Fibroblast of lung (primary cell): ENCODE results near the gene ANKRD65. TPM values are rescaled to one million over a fixed set of nuclear protein-coding genes. Genes with fewer than 3 reads are reported as not detected.
"Not testable (repeated sequence)": the region's sequence is repeated elsewhere in the genome, so short reads cannot be mapped to it uniquely, and the experiment has no call there.

Source experiments
- DNase-seq, 2 donors: peaks; one replicate each; pipeline versions ENCODE4 v3.0.0 to v3.0.0-alpha.2; 2010; ENCODE audit warnings: low read depth in 2 of 2
- H2AFZ ChIP-seq: 2 replicates; pipeline ENCODE4 v1.5.1; 2012; ENCODE audit warnings: low read length, control low read depth, inconsistent platforms
- H3K27ac ChIP-seq: 2 replicates; pipeline ENCODE4 v1.5.1; 2011; ENCODE audit warnings: low read length, control low read depth; ENCODE audit not compliant: insufficient read depth
- H3K27me3 ChIP-seq: 2 replicates; pipeline ENCODE4 v1.5.1; 2011; ENCODE audit warnings: mild to moderate bottlenecking, low read length; ENCODE audit not compliant: control insufficient read depth, insufficient read depth
- H3K36me3 ChIP-seq: 2 replicates; pipeline ENCODE4 v1.5.1; 2011; ENCODE audit warnings: low read length; ENCODE audit not compliant: control insufficient read depth, insufficient read depth
- H3K4me1 ChIP-seq: 2 replicates; pipeline ENCODE4 v1.5.1; 2011; ENCODE audit warnings: low read length; ENCODE audit not compliant: control insufficient read depth, insufficient read depth; ENCODE audit errors: extremely low read depth
- H3K4me2 ChIP-seq: 2 replicates; pipeline ENCODE4 v1.5.1; 2011; ENCODE audit warnings: low read length, control low read depth; ENCODE audit not compliant: insufficient read depth; ENCODE audit errors: extremely low read depth
- H3K4me3 ChIP-seq, 4 experiments: fragments of 200-600 bp in 1 of 4; sonication (generic) in 1 of 4; replicated peaks in 1 of 4; 2 replicates each; pipeline ENCODE4 v1.5.1; 2011 to 2016; ENCODE audit warnings: low read length in 4 of 4, low read depth in 3 of 4, mild to moderate bottlenecking in 3 of 4, control low read depth in 2 of 4, inconsistent platforms in 1 of 4, mixed read lengths in 1 of 4; ENCODE audit not compliant: insufficient read depth in 1 of 4; ENCODE audit errors: control extremely low read depth in 1 of 4
- H3K79me2 ChIP-seq: 2 replicates; pipeline ENCODE4 v1.5.1; 2012; ENCODE audit warnings: mild to moderate bottlenecking, low read length, inconsistent platforms; ENCODE audit not compliant: control insufficient read depth, insufficient read depth
- H3K9ac ChIP-seq: 2 replicates; pipeline ENCODE4 v1.5.1; 2011; ENCODE audit warnings: mild to moderate bottlenecking, low read length, control low read depth; ENCODE audit not compliant: insufficient read depth
- H3K9me3 ChIP-seq: 2 replicates; pipeline ENCODE4 v1.5.1; 2012; ENCODE audit warnings: low read depth, low read length; ENCODE audit not compliant: control insufficient read depth, insufficient read depth
- H4K20me1 ChIP-seq: 2 replicates; pipeline ENCODE4 v1.5.1; 2011; ENCODE audit warnings: low read length; ENCODE audit not compliant: control insufficient read depth, insufficient read depth; ENCODE audit errors: extremely low read depth
- EZH2 ChIP-seq: IDR thresholded peaks from 2 replicates; pipeline ENCODE4 v1.5.1; 2012; ENCODE audit warnings: low read length, control low read depth, mild to moderate bottlenecking; ENCODE audit errors: missing control alignments
- polyA plus RNA-seq, 2 donors: library from polyadenylated mRNA; depleted of rRNA in 1 of 2; stranded (reverse) in 1 of 2; unstranded in 1 of 2; fragments of >200 nt; gene quantifications; 2 replicates each; pipeline ENCODE4 v1.2.1, GENCODE V29; 2011 to 2012; ENCODE audit warnings: missing spikeins in 1 of 2
- total RNA-seq: library from RNA; depleted of rRNA; stranded (reverse); fragments of >200 nt; gene quantifications from 2 replicates; pipeline ENCODE4 v1.2.1, GENCODE V29; 2014
- TF ChIP-seq, protein P1 (sequence below), 2 donors: IDR thresholded peaks in 1 of 2; conservative IDR thresholded peaks in 1 of 2; 1 replicate in 1 of 2; 2 replicates in 1 of 2; pipeline ENCODE4 v1.5.1; 2011 to 2012; ENCODE audit warnings: low read length in 2 of 2, control low read depth in 1 of 2, inconsistent platforms in 1 of 2, low read depth in 1 of 2, mild to moderate bottlenecking in 1 of 2

ANKRD65 gene
- total and polyA plus RNA-seq, 2 donors (not counting 1 experiment from before 2014, with no cell fraction given) = 0.84 to 2.0 TPM

DNA sequence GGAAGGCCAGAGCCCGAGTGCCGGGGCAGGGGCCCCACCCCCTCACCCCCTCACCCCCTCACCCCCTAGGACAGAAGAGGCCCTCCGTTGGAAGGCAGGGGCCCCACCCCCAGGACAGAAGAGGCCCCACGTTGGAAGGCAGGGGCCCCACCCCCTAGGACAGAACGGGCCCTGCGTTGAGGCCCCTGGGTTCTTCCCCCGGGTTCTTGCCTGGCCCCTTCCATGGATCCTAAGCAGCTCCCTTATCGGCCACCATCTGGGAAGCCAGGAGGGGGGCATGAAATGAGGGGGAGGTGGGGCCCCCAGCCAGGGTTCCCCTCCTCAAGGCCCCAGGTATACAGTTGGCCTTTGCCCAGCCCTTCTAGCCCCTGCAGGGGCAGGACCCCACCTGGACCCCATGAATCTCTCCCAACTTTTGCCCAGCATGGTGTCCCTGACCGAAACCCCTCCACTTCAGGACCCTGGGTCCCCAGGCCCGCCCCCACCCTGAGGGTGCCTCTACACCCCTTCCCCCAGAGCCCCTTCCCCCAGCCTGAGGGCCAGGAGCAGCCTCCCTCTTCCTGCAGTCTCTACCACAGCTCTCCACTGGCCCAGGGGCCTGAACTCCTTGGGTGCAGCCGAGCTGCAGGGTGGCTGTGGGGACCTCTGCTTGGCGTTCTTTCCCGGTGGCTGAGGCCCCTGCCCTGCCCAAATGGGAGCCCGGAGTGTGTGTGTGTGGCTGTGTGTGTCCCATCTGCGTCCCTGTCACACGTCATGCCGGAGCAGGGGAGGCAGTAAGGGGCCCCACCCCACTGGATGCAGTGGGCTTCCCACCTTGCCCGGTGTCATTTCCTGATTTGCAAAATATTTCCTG lies 10.1 kb upstream of the ANKRD65 start:
- H3K9ac ChIP-seq = no peak overlapping the region
- TF ChIP-seq, protein P1, sequence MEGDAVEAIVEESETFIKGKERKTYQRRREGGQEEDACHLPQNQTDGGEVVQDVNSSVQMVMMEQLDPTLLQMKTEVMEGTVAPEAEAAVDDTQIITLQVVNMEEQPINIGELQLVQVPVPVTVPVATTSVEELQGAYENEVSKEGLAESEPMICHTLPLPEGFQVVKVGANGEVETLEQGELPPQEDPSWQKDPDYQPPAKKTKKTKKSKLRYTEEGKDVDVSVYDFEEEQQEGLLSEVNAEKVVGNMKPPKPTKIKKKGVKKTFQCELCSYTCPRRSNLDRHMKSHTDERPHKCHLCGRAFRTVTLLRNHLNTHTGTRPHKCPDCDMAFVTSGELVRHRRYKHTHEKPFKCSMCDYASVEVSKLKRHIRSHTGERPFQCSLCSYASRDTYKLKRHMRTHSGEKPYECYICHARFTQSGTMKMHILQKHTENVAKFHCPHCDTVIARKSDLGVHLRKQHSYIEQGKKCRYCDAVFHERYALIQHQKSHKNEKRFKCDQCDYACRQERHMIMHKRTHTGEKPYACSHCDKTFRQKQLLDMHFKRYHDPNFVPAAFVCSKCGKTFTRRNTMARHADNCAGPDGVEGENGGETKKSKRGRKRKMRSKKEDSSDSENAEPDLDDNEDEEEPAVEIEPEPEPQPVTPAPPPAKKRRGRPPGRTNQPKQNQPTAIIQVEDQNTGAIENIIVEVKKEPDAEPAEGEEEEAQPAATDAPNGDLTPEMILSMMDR (conservative IDR thresholded peaks at IDR 0.05 in 1 of 2, IDR thresholded peaks at IDR 0.05 in 1 of 2; ENCODE audit: low read depth in 1 of 2, low read length in 2 of 2) = no peak
- no peaks in the 10 kb centered on the region for H3K79me2 ChIP-seq
- H3K4me2 ChIP-seq = no peak overlapping the region
- no peaks in the 10 kb centered on the region for H3K27me3 ChIP-seq
- no peak for DNase-seq
- peaks cover 29% of the 10 kb centered on the region for H3K4me1 ChIP-seq
- H3K27ac ChIP-seq = no peak overlapping the region
- no peaks in the 10 kb centered on the region for H3K36me3 ChIP-seq
- H3K9me3 ChIP-seq = no peaks in the 10 kb centered on the region
- H2AFZ ChIP-seq = no peak overlapping the region
- no peak overlapping the region for H3K4me3 ChIP-seq
- no peaks in the 10 kb centered on the region for H4K20me1 ChIP-seq

DNA sequence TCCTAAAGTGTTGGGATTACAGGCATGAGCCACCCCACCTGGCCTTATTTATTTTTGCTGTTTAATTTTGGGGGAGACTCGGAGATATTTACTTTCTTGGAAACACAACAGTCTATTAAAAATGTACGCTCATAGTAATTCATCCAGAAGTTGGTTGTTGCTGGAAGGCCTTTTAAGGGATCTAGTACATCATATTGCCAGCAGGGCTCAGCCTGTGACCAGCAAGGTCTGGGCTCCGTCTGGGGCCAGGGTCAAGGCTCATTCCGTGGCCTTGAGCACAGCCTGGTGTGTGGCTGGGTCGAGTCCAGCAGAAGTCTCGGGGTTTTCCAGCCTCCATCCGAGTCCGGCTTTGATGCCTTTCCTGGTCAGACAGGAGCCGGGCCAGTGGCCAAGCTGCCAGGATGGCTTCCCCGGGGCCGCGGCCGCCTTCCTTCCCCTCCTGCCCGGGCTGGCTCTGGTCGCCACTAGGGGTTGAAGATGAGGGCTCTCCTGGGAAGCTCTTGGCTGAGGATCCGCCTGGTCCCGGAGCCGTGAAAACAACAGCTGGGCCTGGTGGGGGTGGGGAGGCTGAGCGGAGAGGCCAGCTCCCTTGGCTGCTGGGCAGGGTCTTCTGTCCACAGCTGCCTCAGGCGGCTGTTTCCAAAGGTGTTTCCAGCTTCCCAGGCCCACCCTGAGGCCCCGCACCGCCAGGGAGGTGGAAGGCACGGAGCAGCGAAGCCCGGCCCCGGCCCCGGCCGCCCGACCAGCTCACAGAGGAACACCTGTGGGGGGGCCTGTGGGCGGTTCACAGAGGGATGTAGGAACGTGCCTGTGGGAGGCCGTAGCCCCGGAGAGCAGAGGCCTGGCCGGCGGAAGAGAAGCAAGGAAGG lies 9.3 kb upstream of the ANKRD65 start:
- Histone ChIP-seq H3K36me3 (no peaks in the 10 kb centered on the region), H3K4me1 (peaks cover 29% of the 10 kb centered on the region), H3K4me2 (peak overlapping the region; percentile 51), H2AFZ (peak overlapping the region; percentile 73), H3K9ac (peak overlapping the region; percentile 46), H3K79me2 (no peaks in the 10 kb centered on the region), H4K20me1 (no peaks in the 10 kb centered on the region), H3K27me3 (no peaks in the 10 kb centered on the region), H3K9me3 (no peaks in the 10 kb centered on the region), H3K4me3 (no peak overlapping the region), H3K27ac (peak overlapping the region; percentile 47)
- TF ChIP-seq EZH2 = no peak
- TF ChIP-seq, protein P1 (conservative IDR thresholded peaks at IDR 0.05 in 1 of 2, IDR thresholded peaks at IDR 0.05 in 1 of 2; ENCODE audit: low read depth in 1 of 2, low read length in 2 of 2) = peak in 1 of 2 donors; percentile 17
- peak; percentile 59 to 75 for DNase-seq

DNA sequence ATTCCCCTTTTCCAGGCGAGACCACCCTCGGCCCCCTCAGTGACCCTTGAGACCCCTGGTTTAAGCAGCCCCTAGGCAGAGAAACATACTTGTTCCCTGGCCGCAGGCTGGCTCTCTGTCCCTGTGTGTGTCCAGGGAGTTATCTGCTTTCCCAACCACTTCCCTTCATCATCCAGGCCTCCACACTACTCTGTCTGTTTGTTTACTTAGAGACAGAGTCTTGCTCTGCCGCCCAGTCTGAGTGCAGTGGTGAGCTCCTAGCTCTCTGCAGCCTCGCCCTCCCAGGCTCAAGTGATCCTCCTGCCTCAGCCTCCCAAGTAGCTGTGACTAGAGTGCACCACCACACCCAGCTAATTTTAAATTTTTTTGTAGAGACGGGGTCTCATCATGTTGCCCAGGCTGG lies 8.6 kb upstream of the ANKRD65 start:
- Histone ChIP-seq H2AFZ (no peak overlapping the region), H3K4me3 (no peak overlapping the region), H3K9ac (no peak overlapping the region), H3K27me3 (no peaks in the 10 kb centered on the region), H4K20me1 (no peaks in the 10 kb centered on the region), H3K79me2 (no peaks in the 10 kb centered on the region), H3K9me3 (no peaks in the 10 kb centered on the region), H3K4me1 (peaks cover 25% of the 10 kb centered on the region), H3K36me3 (no peaks in the 10 kb centered on the region), H3K4me2 (no peak overlapping the region), H3K27ac (no peak overlapping the region)
- TF ChIP-seq, protein P1 (conservative IDR thresholded peaks at IDR 0.05 in 1 of 2, IDR thresholded peaks at IDR 0.05 in 1 of 2; ENCODE audit: low read depth in 1 of 2, low read length in 2 of 2) = no peak
- TF ChIP-seq EZH2 = no peak
- DNase-seq = peak; percentile 35 to 41

DNA sequence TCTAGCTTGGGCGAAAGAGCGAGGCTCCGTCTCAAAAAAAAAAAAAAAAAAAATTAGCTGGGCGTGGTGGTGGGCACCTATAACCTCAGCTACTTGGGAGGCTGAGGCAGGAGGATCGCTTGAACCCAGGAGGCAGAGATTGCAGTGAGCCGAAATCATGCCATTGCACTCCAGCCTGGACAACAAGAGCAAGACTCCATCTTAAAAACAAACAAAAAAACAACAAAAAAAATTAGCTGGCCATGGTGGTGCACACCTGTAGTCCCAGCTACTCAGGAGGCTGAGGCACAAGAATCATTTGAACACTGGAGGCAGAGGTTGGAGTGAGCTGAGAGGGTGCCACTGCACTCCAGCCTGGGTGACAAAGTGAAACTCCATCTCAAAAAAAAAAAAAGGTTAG lies 7.9 kb upstream of the ANKRD65 start:
- H3K27ac ChIP-seq, DNase-seq, H4K20me1 ChIP-seq, H3K27me3 ChIP-seq, H3K4me2 ChIP-seq, H3K79me2 ChIP-seq, H3K36me3 ChIP-seq, H2AFZ ChIP-seq, H3K4me3 ChIP-seq, H3K9ac ChIP-seq, H3K9me3 ChIP-seq: not testable (repeated sequence)
- peaks cover 19% of the 10 kb centered on the region for H3K4me1 ChIP-seq
